PC-3 (cell line): ENCODE results near the gene PARP11. TPM values are rescaled to one million over a fixed set of nuclear protein-coding genes. Genes with fewer than 3 reads are reported as not detected.

ENCODE experiments used
- ATAC-seq: fragments of 200-7000 bp; cut with Tn5 transposase; 2 replicates; pipeline ENCODE4 v1.9.1; 2020; ENCODE audit warnings: mild to moderate bottlenecking, moderate library complexity
- BruUV-seq: library from RNA; stranded (reverse); fragments of 400-500 nt; replicated peaks from 2 replicates; lab custom pipeline; 2021; lab: Mats Ljungman, UMichigan
- CTCF ChIA-PET: fragments of 300-600 bp; sonication (Branson Sonifier 250); formaldehyde crosslinking; loops from one replicate; lab custom pipeline; 2022; ENCODE audit warnings: antibody characterized with exemption; lab: Charles Lee
- POLR2A ChIA-PET: fragments of 300-600 bp; sonication (Branson Sonifier 250); formaldehyde crosslinking; loops from one replicate; lab custom pipeline; 2022; ENCODE audit warnings: antibody characterized with exemption; ENCODE audit not compliant: unreplicated experiment; lab: Charles Lee
- DNase-seq: peaks from one replicate; pipeline ENCODE4 v3.0.0-alpha.2; 2015
- H2AFZ ChIP-seq: fragments of 300-600 bp; sonication (generic); 2 replicates; pipeline ENCODE4 v1.6.0; 2016; ENCODE audit warnings: antibody characterized with exemption, low read length
- H3F3A ChIP-seq: fragments of 300-600 bp; sonication (generic); one replicate; pipeline ENCODE4 v1.6.0; 2017; ENCODE audit warnings: antibody characterized with exemption, low read length, control low read depth, mild to moderate bottlenecking; ENCODE audit not compliant: unreplicated experiment
- H3K27ac ChIP-seq: fragments of 300-600 bp; sonication (generic); 2 replicates; pipeline ENCODE4 v1.5.1; 2016; ENCODE audit warnings: mild to moderate bottlenecking, low read length
- H3K27me3 ChIP-seq: fragments of 300-600 bp; sonication (generic); 2 replicates; pipeline ENCODE4 v1.6.1; 2016; ENCODE audit warnings: low read length, mixed read lengths
- H3K36me3 ChIP-seq: fragments of 300-600 bp; sonication (generic); 2 replicates; pipeline ENCODE4 v1.6.1; 2016; ENCODE audit warnings: low read depth, mixed run types, low read length, mixed read lengths
- H3K4me1 ChIP-seq: fragments of 300-600 bp; sonication (generic); 2 replicates; pipeline ENCODE4 v1.5.1; 2016; ENCODE audit warnings: low read length; ENCODE audit not compliant: insufficient read depth
- H3K4me2 ChIP-seq: fragments of 300-600 bp; sonication (generic); 2 replicates; pipeline ENCODE4 v1.6.0; 2016; ENCODE audit warnings: low read length
- H3K4me3 ChIP-seq: fragments of 300-600 bp; sonication (generic); 2 replicates; pipeline ENCODE4 v1.5.1; 2016; ENCODE audit warnings: mild to moderate bottlenecking, low read length, mixed read lengths
- H3K79me2 ChIP-seq: fragments of 300-600 bp; sonication (generic); 2 replicates; pipeline ENCODE4 v1.6.1; 2017; ENCODE audit warnings: low read length, mixed read lengths
- H3K9ac ChIP-seq: fragments of 300-600 bp; sonication (generic); 2 replicates; pipeline ENCODE4 v1.6.0; 2016; ENCODE audit warnings: mild to moderate bottlenecking, low read length
- H3K9me2 ChIP-seq: fragments of 300-600 bp; sonication (generic); replicated peaks from 2 replicates; pipeline ENCODE4 v1.6.1; 2016; ENCODE audit warnings: mixed run types, low read length, mixed read lengths
- H3K9me3 ChIP-seq: fragments of 300-600 bp; sonication (generic); 2 replicates; pipeline ENCODE4 v1.6.1; 2016; ENCODE audit warnings: low read length, mixed read lengths
- H4K20me1 ChIP-seq: fragments of 300-600 bp; sonication (generic); 2 replicates; pipeline ENCODE4 v1.6.1; 2016; ENCODE audit warnings: low read length, mixed read lengths
- CTCF ChIP-seq: fragments of 300-600 bp; sonication (generic); conservative IDR thresholded peaks from 2 replicates; pipeline ENCODE4 v1.5.1; 2017; ENCODE audit warnings: antibody characterized with exemption, low read depth, mild to moderate bottlenecking, low read length
- EZH2 ChIP-seq: fragments of 300-600 bp; sonication (generic); IDR thresholded peaks from one replicate; pipeline ENCODE4 v1.6.1; 2017; ENCODE audit warnings: antibody characterized with exemption, mild to moderate bottlenecking, low read length; ENCODE audit not compliant: unreplicated experiment
- EZH2phosphoT487 ChIP-seq: fragments of 300-600 bp; sonication (generic); IDR thresholded peaks from 2 replicates; pipeline ENCODE4 v1.6.1; 2018; ENCODE audit warnings: mild to moderate bottlenecking, antibody characterized with exemption, low read length, borderline replicate concordance
- intact Hi-C: fragments of 100-400 bp; cut with micrococcal nuclease; formaldehyde crosslinking; loops from 2 replicates; pipeline ENCODE4 v1.9.0; 2023
- total RNA-seq: library from RNA; depleted of rRNA; stranded (reverse); fragments of >200 nt; gene quantifications from 2 replicates; pipeline ENCODE4 v1.2.3, GENCODE V29; 2014

PARP11 gene
- total RNA-seq, 1 experiment from 2014 or later = 2.2 TPM

- ChIA-PET CTCF (no interaction called here), POLR2A (no interaction called here)
- H3F3A ChIP-seq = no peaks in the 10 kb centered on the region
Observed at GRCh38 chr12:3896356-3896755, 23.2 kb upstream of the PARP11 start.

GRCh38 chr12:3892631-3893030 lies 19.4 kb upstream of the PARP11 start:
- no peak for ATAC-seq
- Histone ChIP-seq H3K27ac (no peak overlapping the region), H4K20me1 (no peaks in the 10 kb centered on the region), H3K4me2 (no peak overlapping the region), H3K9me3 (no peaks in the 10 kb centered on the region), H3K36me3 (no peaks in the 10 kb centered on the region), H3K4me1 (no peaks in the 10 kb centered on the region), H3K79me2 (no peaks in the 10 kb centered on the region), H2AFZ (no peak overlapping the region), H3K9me2 (no peaks in the 10 kb centered on the region), H3K27me3 (peaks cover 55% of the 10 kb centered on the region), H3K4me3 (no peak overlapping the region), H3K9ac (no peak overlapping the region), H3F3A (no peaks in the 10 kb centered on the region)
- no peak for TF ChIP-seq CTCF
- no peak for TF ChIP-seq EZH2phosphoT487
- TF ChIP-seq EZH2 = no peak
- intact Hi-C loops = no loop called here
- ChIA-PET POLR2A (no interaction called here), CTCF (no interaction called here)
- DNase-seq = no peak
- no TSS peak for BruUV-seq

More at GRCh38 chr12:3896356-3896755, 23.2 kb upstream of the PARP11 start:
- Histone ChIP-seq H3K27ac (no peak overlapping the region), H3K9me2 (no peaks in the 10 kb centered on the region), H3K9me3 (no peaks in the 10 kb centered on the region), H3K36me3 (no peaks in the 10 kb centered on the region), H4K20me1 (no peaks in the 10 kb centered on the region), H3K4me2 (no peak overlapping the region), H3K9ac (no peak overlapping the region), H2AFZ (no peak overlapping the region), H3K79me2 (no peaks in the 10 kb centered on the region), H3K27me3 (peaks cover 67% of the 10 kb centered on the region), H3K4me1 (no peaks in the 10 kb centered on the region), H3K4me3 (no peak overlapping the region)
- intact Hi-C loops = no loop called here
- TF ChIP-seq CTCF (no peak), EZH2 (no peak), EZH2phosphoT487 (no peak)
- ATAC-seq = no peak
- no peak for DNase-seq
- BruUV-seq = no TSS peak

GRCh38 chr12:3891201-3891600 lies 18.0 kb upstream of the PARP11 start:
- H3K9ac ChIP-seq = no peak overlapping the region
- DNase-seq (no peak), ATAC-seq (no peak)
- no peaks in the 10 kb centered on the region for H3K79me2 ChIP-seq
- no peaks in the 10 kb centered on the region for H3K4me1 ChIP-seq
- H3K4me3 ChIP-seq = no peak overlapping the region
- TF ChIP-seq EZH2 (no peak), CTCF (no peak), EZH2phosphoT487 (no peak)
- intact Hi-C loops = no loop called here
- H2AFZ ChIP-seq = no peak overlapping the region
- no peaks in the 10 kb centered on the region for H3K9me2 ChIP-seq
- no peak overlapping the region for H3K4me2 ChIP-seq
- no peaks in the 10 kb centered on the region for H3K36me3 ChIP-seq
- no peaks in the 10 kb centered on the region for H4K20me1 ChIP-seq
- H3K9me3 ChIP-seq = no peaks in the 10 kb centered on the region
- peaks cover 41% of the 10 kb centered on the region for H3K27me3 ChIP-seq
- no peaks in the 10 kb centered on the region for H3F3A ChIP-seq
- ChIA-PET CTCF (no interaction called here), POLR2A (no interaction called here)
- H3K27ac ChIP-seq = no peak overlapping the region
- BruUV-seq = no TSS peak
